K562 (cell line): ENCODE measurements around the gene TSEN34.

Experiments
- ATF3 ChIP-seq, 2 experiments: fragments of 450-650 bp in 1 of 2; sonication (generic) in 1 of 2; formaldehyde crosslinking in 1 of 2; IDR thresholded peaks in 1 of 2; conservative IDR thresholded peaks in 1 of 2; 2 replicates each; pipeline versions ENCODE4 v1.6.1 to v1.8.1; 2016 to 2023; ENCODE audit warnings: mild to moderate bottlenecking in 2 of 2, moderate library complexity in 2 of 2, inconsistent platforms in 1 of 2, missing genetic modification reagents in 1 of 2
- CTCF ChIP-seq, 3 experiments: IDR thresholded peaks in 2 of 3; conservative IDR thresholded peaks in 1 of 3; 2 replicates each; pipeline ENCODE4 v1.5.1; 2011 to 2012; ENCODE audit warnings: low read length in 3 of 3, mild to moderate bottlenecking in 3 of 3, control low read depth in 2 of 3, improper control_type of control experiment in 1 of 3, inconsistent platforms in 1 of 3, low read depth in 1 of 3, mixed read lengths in 1 of 3, moderate library complexity in 1 of 3; ENCODE audit not compliant: insufficient read depth in 2 of 3
- GABPA ChIP-seq: fragments of 200-800 bp; sonication (Bioruptor generic); conservative IDR thresholded peaks from 2 replicates; pipeline ENCODE4 v1.6.1; 2016; ENCODE audit warnings: low read depth, missing genetic modification characterization, missing compliant biosample characterization
- HMG20A ChIP-seq: fragments of 450-650 bp; formaldehyde crosslinking; conservative IDR thresholded peaks from 2 replicates; pipeline ENCODE4 v1.4.0; 2020; ENCODE audit warnings: mild to moderate bottlenecking, mixed read lengths
- MAX ChIP-seq: sonication (generic); formaldehyde crosslinking; IDR thresholded peaks from 2 replicates; pipeline ENCODE4 v1.9.0; 2022; ENCODE audit warnings: mild to moderate bottlenecking, missing genetic modification reagents

DNA sequence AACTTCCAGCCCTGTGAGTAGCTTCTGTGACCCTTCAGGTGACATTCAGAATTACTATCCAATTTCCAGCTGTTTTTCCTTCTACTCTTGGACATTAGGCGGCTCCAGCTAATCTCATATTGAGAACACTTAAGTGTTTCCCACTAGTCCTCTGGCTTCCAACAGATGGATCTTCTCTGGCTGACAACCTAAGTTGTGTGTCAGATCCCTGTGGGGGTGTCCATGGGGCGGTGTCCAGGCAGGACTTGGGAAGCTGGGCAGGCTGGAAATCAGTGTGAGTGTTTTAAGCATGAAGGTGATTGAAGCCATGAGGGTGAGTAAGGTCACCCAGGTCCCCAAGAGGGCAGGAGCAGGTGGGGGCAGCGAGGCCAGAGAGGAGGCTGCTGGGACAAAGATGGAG, 43.4 kb upstream of the TSEN34 start:
- no peak for TF ChIP-seq GABPA (tag)
- no peak for TF ChIP-seq HMG20A (CRISPR knock-in tag)
- no peak for TF ChIP-seq ATF3 (IDR thresholded peaks at IDR 0.05)
- TF ChIP-seq ATF3 (CRISPR knock-in tag; conservative IDR thresholded peaks at IDR 0.05), result no peak
- TF ChIP-seq MAX (CRISPR knock-in tag), result no peak
- no peak for TF ChIP-seq CTCF (IDR thresholded peaks at IDR 0.05 in 2 of 3, conservative IDR thresholded peaks at IDR 0.05 in 1 of 3; ENCODE audit: insufficient read depth in 2 of 3, low read depth in 1 of 3, low read length in 3 of 3)
